Measurements from ENCODE around the gene SUGCT.
"Not testable (repeated sequence)": the region's sequence is repeated elsewhere in the genome, so short reads cannot be mapped to it uniquely, and the experiment has no call there.

DNA sequence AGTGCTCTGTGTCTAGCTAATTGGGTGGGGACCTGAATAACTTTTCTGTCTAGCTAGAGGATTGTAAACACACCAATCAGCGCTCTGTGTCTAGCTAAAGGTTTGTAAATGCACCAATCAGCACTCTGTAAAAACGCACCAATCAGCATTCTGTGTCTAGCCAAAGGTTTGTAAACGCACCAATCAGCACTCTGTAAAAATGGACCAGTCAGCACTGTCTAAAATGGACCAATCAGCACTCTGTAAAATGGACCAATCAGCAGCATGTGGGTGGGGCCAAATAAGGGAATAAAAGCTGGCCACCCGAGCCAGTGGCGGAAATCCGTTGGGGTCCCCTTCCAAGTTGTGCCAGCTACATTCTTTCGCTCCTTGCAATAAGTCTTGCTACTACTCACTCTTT lies 83.8 kb downstream of the SUGCT start:
- not testable (repeated sequence) for TF ChIP-seq CTCF (IDR thresholded peaks at IDR 0.05; ENCODE audit: insufficient read depth, low read length); GABPA (IDR thresholded peaks at IDR 0.05; ENCODE audit: low read depth); POLR2AphosphoS5 (IDR thresholded peaks at IDR 0.05; ENCODE audit: low read depth); REST (IDR thresholded peaks at IDR 0.05; ENCODE audit: insufficient replicate concordance, low read depth)
